ENCODE data around the gene UBP1. TPM values are rescaled to one million over a fixed set of nuclear protein-coding genes. Genes with fewer than 3 reads are reported as not detected.

The UBP1 gene
- polyA plus RNA-seq, 1 of the 3 experiments (the other 2 are of a cell fraction), result 45.5 TPM

DNA sequence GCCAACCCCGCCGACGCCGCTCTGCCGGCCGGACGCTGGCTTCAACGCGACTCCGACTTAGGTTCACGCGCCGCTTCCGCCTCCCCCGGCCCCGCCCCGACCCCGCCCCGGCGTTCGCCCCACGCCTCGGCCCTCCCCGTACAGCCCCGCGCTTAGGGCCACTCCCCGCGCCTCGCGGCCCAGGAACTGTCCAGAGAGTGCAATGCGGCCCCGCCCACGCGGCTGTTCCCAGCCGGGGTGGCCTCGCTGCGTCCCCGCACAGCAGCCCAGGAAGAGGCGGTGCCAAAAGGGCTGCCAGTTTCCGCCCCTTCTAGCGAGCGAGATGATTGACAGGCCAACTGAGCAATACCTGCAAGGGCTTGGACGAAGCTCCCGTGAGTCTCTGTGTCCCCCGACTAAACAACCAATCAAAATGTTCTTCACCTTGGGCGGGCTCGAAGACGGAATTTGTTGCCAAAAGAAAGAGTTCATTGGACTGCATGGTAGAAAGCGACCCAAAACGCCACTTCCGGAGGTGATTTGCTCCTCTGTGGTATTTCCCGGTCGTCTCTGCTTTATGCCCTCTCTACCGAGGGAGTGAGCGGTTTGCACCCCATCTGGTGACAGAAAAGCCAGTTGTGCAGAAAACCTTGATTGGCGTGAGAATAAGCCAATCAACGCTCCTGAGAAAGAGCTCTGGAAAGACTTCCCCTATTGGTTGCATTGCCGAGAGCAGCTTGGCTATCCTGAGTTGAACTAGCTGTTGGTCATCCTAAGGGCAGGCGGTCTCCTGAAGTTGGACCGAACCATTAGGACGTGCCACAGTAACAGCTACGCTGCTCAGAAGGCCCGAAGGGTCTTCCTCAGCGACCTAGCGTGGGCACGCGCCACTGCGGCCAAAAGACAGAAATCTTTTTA, at the start of gene UBP1 (continued):
- no peak for TF ChIP-seq RAD21 (IDR thresholded peaks at IDR 0.05; ENCODE audit: low read length)
- peak; percentile 70 for TF ChIP-seq CHD2 (IDR thresholded peaks at IDR 0.05; ENCODE audit: low read length, partially characterized antibody)
- 0 out of 2 replicates have a peak, but pooled peaks have one; percentile 1 for TF ChIP-seq NFIC (IDR thresholded peaks at IDR 0.05; ENCODE audit: borderline replicate concordance)

DNA sequence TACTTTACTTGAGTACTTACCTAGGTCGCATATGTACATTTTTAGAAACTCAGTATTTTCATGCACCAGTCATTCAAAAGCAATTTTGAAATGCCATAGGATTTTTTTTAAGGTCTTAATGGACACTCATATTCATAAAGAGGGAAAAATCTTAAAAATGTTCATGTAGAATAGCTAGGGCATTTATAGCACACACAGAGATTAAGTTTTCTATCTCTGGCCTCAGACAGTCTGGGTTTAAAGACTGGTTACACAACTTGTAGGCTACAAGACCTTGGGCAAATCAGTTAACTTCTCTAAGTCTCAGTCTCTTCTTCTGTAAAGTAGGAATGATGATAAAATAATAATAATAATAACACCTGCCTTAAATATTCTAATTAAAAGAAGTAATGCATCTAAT, 48.5 kb upstream of the UBP1 start:
- H3K4me3 ChIP-seq (ENCODE audit: low read depth in 2 of 2, low read length in 1 of 2), result no peak overlapping the region
- 95% methylated on average over 1 of the region's 1 CpG for WGBS (ENCODE audit: low lambda C conversion rate)

More for the DNA sequence above, 48.5 kb upstream of the UBP1 start:
- H3K4me1 ChIP-seq (ENCODE audit: control insufficient read depth in 1 of 2, insufficient read depth in 2 of 2, low read depth in 1 of 2, low read length in 1 of 2), result no peaks in the 10 kb centered on the region
- no peaks in the 10 kb centered on the region for H3K36me3 ChIP-seq (replicated peaks in 1 of 2; ENCODE audit: control insufficient read depth in 1 of 2, insufficient read depth in 2 of 2, low read length in 1 of 2)
- ChIA-PET POLR2A (no interaction called here), CTCF (no interaction called here)
- TF ChIP-seq, protein P1, sequence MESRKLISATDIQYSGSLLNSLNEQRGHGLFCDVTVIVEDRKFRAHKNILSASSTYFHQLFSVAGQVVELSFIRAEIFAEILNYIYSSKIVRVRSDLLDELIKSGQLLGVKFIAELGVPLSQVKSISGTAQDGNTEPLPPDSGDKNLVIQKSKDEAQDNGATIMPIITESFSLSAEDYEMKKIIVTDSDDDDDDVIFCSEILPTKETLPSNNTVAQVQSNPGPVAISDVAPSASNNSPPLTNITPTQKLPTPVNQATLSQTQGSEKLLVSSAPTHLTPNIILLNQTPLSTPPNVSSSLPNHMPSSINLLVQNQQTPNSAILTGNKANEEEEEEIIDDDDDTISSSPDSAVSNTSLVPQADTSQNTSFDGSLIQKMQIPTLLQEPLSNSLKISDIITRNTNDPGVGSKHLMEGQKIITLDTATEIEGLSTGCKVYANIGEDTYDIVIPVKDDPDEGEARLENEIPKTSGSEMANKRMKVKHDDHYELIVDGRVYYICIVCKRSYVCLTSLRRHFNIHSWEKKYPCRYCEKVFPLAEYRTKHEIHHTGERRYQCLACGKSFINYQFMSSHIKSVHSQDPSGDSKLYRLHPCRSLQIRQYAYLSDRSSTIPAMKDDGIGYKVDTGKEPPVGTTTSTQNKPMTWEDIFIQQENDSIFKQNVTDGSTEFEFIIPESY (IDR thresholded peaks at IDR 0.05; ENCODE audit: borderline replicate concordance, low read depth), result no peak
- TF ChIP-seq JUND (IDR thresholded peaks at IDR 0.05) (no peak), FOXJ3 (CRISPR knock-in tag; IDR thresholded peaks at IDR 0.05) (no peak), RFX5 (IDR thresholded peaks at IDR 0.05; ENCODE audit: low read length) (no peak), NRF1 (IDR thresholded peaks at IDR 0.05; ENCODE audit: low read depth, low read length) (no peak), POLR2AphosphoS5 (IDR thresholded peaks at IDR 0.05; ENCODE audit: low read depth, low read length) (no peak), TEAD4 (IDR thresholded peaks at IDR 0.05; ENCODE audit: borderline replicate concordance, insufficient read depth) (no peak)
- TF ChIP-seq, protein P2, sequence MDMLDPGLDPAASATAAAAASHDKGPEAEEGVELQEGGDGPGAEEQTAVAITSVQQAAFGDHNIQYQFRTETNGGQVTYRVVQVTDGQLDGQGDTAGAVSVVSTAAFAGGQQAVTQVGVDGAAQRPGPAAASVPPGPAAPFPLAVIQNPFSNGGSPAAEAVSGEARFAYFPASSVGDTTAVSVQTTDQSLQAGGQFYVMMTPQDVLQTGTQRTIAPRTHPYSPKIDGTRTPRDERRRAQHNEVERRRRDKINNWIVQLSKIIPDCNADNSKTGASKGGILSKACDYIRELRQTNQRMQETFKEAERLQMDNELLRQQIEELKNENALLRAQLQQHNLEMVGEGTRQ (IDR thresholded peaks at IDR 0.05; ENCODE audit: borderline replicate concordance, low read depth, low read length), result no peak
- TF ChIP-seq, protein P3, sequence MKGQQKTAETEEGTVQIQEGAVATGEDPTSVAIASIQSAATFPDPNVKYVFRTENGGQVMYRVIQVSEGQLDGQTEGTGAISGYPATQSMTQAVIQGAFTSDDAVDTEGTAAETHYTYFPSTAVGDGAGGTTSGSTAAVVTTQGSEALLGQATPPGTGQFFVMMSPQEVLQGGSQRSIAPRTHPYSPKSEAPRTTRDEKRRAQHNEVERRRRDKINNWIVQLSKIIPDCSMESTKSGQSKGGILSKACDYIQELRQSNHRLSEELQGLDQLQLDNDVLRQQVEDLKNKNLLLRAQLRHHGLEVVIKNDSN (IDR thresholded peaks at IDR 0.05; ENCODE audit: borderline replicate concordance, low read depth), result no peak
- TF ChIP-seq, protein P4, sequence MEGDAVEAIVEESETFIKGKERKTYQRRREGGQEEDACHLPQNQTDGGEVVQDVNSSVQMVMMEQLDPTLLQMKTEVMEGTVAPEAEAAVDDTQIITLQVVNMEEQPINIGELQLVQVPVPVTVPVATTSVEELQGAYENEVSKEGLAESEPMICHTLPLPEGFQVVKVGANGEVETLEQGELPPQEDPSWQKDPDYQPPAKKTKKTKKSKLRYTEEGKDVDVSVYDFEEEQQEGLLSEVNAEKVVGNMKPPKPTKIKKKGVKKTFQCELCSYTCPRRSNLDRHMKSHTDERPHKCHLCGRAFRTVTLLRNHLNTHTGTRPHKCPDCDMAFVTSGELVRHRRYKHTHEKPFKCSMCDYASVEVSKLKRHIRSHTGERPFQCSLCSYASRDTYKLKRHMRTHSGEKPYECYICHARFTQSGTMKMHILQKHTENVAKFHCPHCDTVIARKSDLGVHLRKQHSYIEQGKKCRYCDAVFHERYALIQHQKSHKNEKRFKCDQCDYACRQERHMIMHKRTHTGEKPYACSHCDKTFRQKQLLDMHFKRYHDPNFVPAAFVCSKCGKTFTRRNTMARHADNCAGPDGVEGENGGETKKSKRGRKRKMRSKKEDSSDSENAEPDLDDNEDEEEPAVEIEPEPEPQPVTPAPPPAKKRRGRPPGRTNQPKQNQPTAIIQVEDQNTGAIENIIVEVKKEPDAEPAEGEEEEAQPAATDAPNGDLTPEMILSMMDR (IDR thresholded peaks at IDR 0.05), result no peak
- no peak overlapping the region for H3K4me2 ChIP-seq
- no peaks in the 10 kb centered on the region for H4K20me1 ChIP-seq (ENCODE audit: insufficient read depth)
- no peak overlapping the region for H2AFZ ChIP-seq (ENCODE audit: low read depth)
- H3K27ac ChIP-seq (ENCODE audit: low read depth in 2 of 2, low read length in 1 of 2), result no peak overlapping the region
- peaks cover 1% of the 10 kb centered on the region for H3F3A ChIP-seq (replicated peaks; ENCODE audit: insufficient read depth)
- H3K27me3 ChIP-seq (ENCODE audit: insufficient read depth), result no peaks in the 10 kb centered on the region
- H3K9me2 ChIP-seq, result no peaks in the 10 kb centered on the region
- no peak overlapping the region for H3K9ac ChIP-seq
- DNase-seq, result no peak
- H3K9me3 ChIP-seq, result no peaks in the 10 kb centered on the region
- no peaks in the 10 kb centered on the region for H3K79me2 ChIP-seq (ENCODE audit: insufficient read depth)
